DND-41 (cell line): ENCODE results near the gene RFC5.

Experiments
- ATAC-seq: fragments of 200-7000 bp; cut with Tn5 transposase; 3 replicates; pipeline ENCODE4 v1.9.1; 2021; ENCODE audit warnings: low read depth; ENCODE audit not compliant: insufficient read depth
- DNase-seq: peaks from one replicate; pipeline ENCODE4 v3.0.0-alpha.2; 2020
- H2AFZ ChIP-seq: 2 replicates; pipeline ENCODE4 v1.6.0; 2012; ENCODE audit warnings: low read depth, low read length
- H3K27ac ChIP-seq: 2 replicates; pipeline ENCODE4 v1.5.1; 2012; ENCODE audit warnings: low read length, inconsistent platforms
- H3K27me3 ChIP-seq: fragments of 200-600 bp; sonication (generic); 2 replicates; pipeline ENCODE4 v1.6.0; 2012; ENCODE audit warnings: low read length, mild to moderate bottlenecking, inconsistent platforms; ENCODE audit not compliant: insufficient read depth, poor library complexity
- H3K36me3 ChIP-seq: 2 replicates; pipeline ENCODE4 v1.5.1; 2012; ENCODE audit warnings: low read length, inconsistent platforms; ENCODE audit not compliant: insufficient read depth
- H3K4me1 ChIP-seq: 2 replicates; pipeline ENCODE4 v1.5.1; 2012; ENCODE audit warnings: mild to moderate bottlenecking, low read length; ENCODE audit not compliant: insufficient read depth
- H3K4me2 ChIP-seq: 2 replicates; pipeline ENCODE4 v1.6.0; 2012; ENCODE audit warnings: mild to moderate bottlenecking, moderate library complexity, low read length, inconsistent platforms; ENCODE audit not compliant: insufficient read depth
- H3K4me3 ChIP-seq, 2 experiments: fragments of 200-600 bp in 1 of 2; shearing (Covaris generic) in 1 of 2; 2 replicates each; pipeline ENCODE4 v1.5.1; 2012 to 2016; ENCODE audit warnings: inconsistent platforms in 2 of 2, low read length in 2 of 2, mild to moderate bottlenecking in 2 of 2, low read depth in 1 of 2, moderate library complexity in 1 of 2
- H3K79me2 ChIP-seq: 2 replicates; pipeline ENCODE4 v1.6.0; 2012; ENCODE audit warnings: low read length, inconsistent platforms; ENCODE audit not compliant: insufficient read depth
- H3K9ac ChIP-seq: 2 replicates; pipeline ENCODE4 v1.6.0; 2012; ENCODE audit warnings: low read depth, mild to moderate bottlenecking, inconsistent platforms, low read length, moderate library complexity
- H3K9me3 ChIP-seq: 2 replicates; pipeline ENCODE4 v1.5.1; 2012; ENCODE audit warnings: low read length, moderate library complexity, mild to moderate bottlenecking, inconsistent platforms; ENCODE audit not compliant: insufficient read depth, severe bottlenecking
- H4K20me1 ChIP-seq: 2 replicates; pipeline ENCODE4 v1.6.0; 2012; ENCODE audit warnings: low read length; ENCODE audit not compliant: insufficient read depth
- CTCF ChIP-seq: IDR thresholded peaks from 2 replicates; pipeline ENCODE4 v1.5.1; 2012; ENCODE audit warnings: borderline replicate concordance, low read length, moderate library complexity, mild to moderate bottlenecking; ENCODE audit not compliant: poor library complexity, severe bottlenecking; ENCODE audit errors: extremely low read depth
- EZH2 ChIP-seq: IDR thresholded peaks from 3 replicates; pipeline ENCODE4 v1.6.1; 2012; ENCODE audit warnings: borderline replicate concordance, low read depth, mild to moderate bottlenecking, moderate library complexity, low read length, inconsistent platforms; ENCODE audit not compliant: severe bottlenecking

Gene RFC5

GRCh38 chr12:118016424-118017264, at the start of gene RFC5:
RFC5 (plus strand) TSS chr12:118016703; CDS start chr12:118016828, 125 bp downstream.
- no peaks in the 10 kb centered on the region for H3K27me3 ChIP-seq
- peaks cover 44% of the 10 kb centered on the region for H3K79me2 ChIP-seq
- ATAC-seq (peak; percentile 95), DNase-seq (peak; percentile 97)
- peak within 1 kb of the TSS; percentile 83 to 89 for H3K4me3 ChIP-seq
- peak within 1 kb of the TSS; percentile 84 for H3K9ac ChIP-seq
- H3K27ac ChIP-seq: peak within 1 kb of the TSS; percentile 90
- TF ChIP-seq EZH2: no peak
- TF ChIP-seq CTCF: no peak
- peak within 1 kb of the TSS; percentile 82 for H3K4me2 ChIP-seq
- peaks cover 22% of the 10 kb centered on the region; the same call in 1 of the 2 replicates for H4K20me1 ChIP-seq
- peak within 1 kb of the TSS; percentile 96 for H2AFZ ChIP-seq
- peaks cover 32% of the 10 kb centered on the region for H3K4me1 ChIP-seq
- H3K9me3 ChIP-seq: no peaks in the 10 kb centered on the region
- peaks cover 40% of the 10 kb centered on the region for H3K36me3 ChIP-seq

- Histone ChIP-seq H3K27me3 (peaks cover 20% of the 10 kb centered on the region), H3K4me2 (no peak overlapping the region)
These were observed 49.5 kb upstream of the RFC5 start for GRCh38 chr12:117967043-117967442.

GRCh38 chr12:117967512-117967911, 49.0 kb upstream of the RFC5 start:
- peaks cover 6% of the 10 kb centered on the region for H3K9me3 ChIP-seq
- no peak for TF ChIP-seq CTCF
- no peak for TF ChIP-seq EZH2
- no peak overlapping the region for H3K27ac ChIP-seq
- peaks cover 20% of the 10 kb centered on the region for H3K27me3 ChIP-seq
- ATAC-seq (no peak), DNase-seq (no peak)
- H4K20me1 ChIP-seq: no peaks in the 10 kb centered on the region
- H3K79me2 ChIP-seq: no peaks in the 10 kb centered on the region
- no peaks in the 10 kb centered on the region for H3K36me3 ChIP-seq
- no peak overlapping the region for H3K4me3 ChIP-seq
- H2AFZ ChIP-seq: no peak overlapping the region
- no peaks in the 10 kb centered on the region for H3K4me1 ChIP-seq
- no peak overlapping the region for H3K9ac ChIP-seq
- H3K4me2 ChIP-seq: no peak overlapping the region

More at GRCh38 chr12:117967043-117967442, 49.5 kb upstream of the RFC5 start:
- TF ChIP-seq CTCF (no peak), EZH2 (no peak)
- H3K79me2 ChIP-seq: no peaks in the 10 kb centered on the region
- H2AFZ ChIP-seq: no peak overlapping the region
- DNase-seq (no peak), ATAC-seq (no peak)
- no peak overlapping the region for H3K27ac ChIP-seq
- H4K20me1 ChIP-seq: no peaks in the 10 kb centered on the region
- H3K9ac ChIP-seq: no peak overlapping the region
- H3K9me3 ChIP-seq: peaks cover 6% of the 10 kb centered on the region
- no peaks in the 10 kb centered on the region for H3K36me3 ChIP-seq
- no peak overlapping the region for H3K4me3 ChIP-seq
- H3K4me1 ChIP-seq: no peaks in the 10 kb centered on the region
